GM19438 (cell line): ENCODE results near the gene RUNX3.
A peak's percentile ranks its signal among the peaks of the same experiment; 100 is the strongest.
"Not testable (repeated sequence)": the region's sequence is repeated elsewhere in the genome, so short reads cannot be mapped to it uniquely, and the experiment has no call there.

Experiments
- ATAC-seq: cut with Tn5 transposase; IDR thresholded peaks from one replicate; pipeline ENCODE4 v1.9.1; 2021; ENCODE audit warnings: low read depth; ENCODE audit not compliant: unreplicated experiment

The RUNX3 gene

GRCh38 chr1:24930260-24931145 is at the start of gene RUNX3:
Gene RUNX3, minus strand, starts transcription at chr1:24930276. Its CDS starts 408 bp downstream, at chr1:24929868.
- peak; percentile 62 for ATAC-seq

GRCh38 chr1:24979232-24979631 is 49.2 kb upstream of the RUNX3 start:
- ATAC-seq = not testable (repeated sequence)

- ATAC-seq = no peak
Measured at GRCh38 chr1:24978383-24979032, 48.4 kb upstream of the RUNX3 start.

GRCh38 chr1:24975391-24975790 is 45.3 kb upstream of the RUNX3 start:
- no peak for ATAC-seq

GRCh38 chr1:24973315-24973714 is 43.2 kb upstream of the RUNX3 start:
- no peak for ATAC-seq

GRCh38 chr1:24972915-24973242 is 42.8 kb upstream of the RUNX3 start:
- ATAC-seq = no peak

GRCh38 chr1:24972221-24972914 is 42.3 kb upstream of the RUNX3 start:
- no peak for ATAC-seq

- no peak for ATAC-seq
Measured at GRCh38 chr1:24970926-24971875, 41.1 kb upstream of the RUNX3 start.

GRCh38 chr1:24970399-24970753 is 40.3 kb upstream of the RUNX3 start:
- ATAC-seq = no peak

- no peak for ATAC-seq
Measured at GRCh38 chr1:24969596-24970398, 39.7 kb upstream of the RUNX3 start.

- ATAC-seq = no peak
Measured at GRCh38 chr1:24968941-24969585, 39.0 kb upstream of the RUNX3 start.

GRCh38 chr1:24967962-24968361 is 37.9 kb upstream of the RUNX3 start:
- no peak for ATAC-seq

GRCh38 chr1:24967555-24967954 is 37.5 kb upstream of the RUNX3 start:
- ATAC-seq = no peak

- no peak for ATAC-seq
Measured at GRCh38 chr1:24966724-24967346, 36.8 kb upstream of the RUNX3 start.

GRCh38 chr1:24966121-24966723 is 36.1 kb upstream of the RUNX3 start:
- no peak for ATAC-seq

GRCh38 chr1:24965571-24965930 is 35.5 kb upstream of the RUNX3 start:
- ATAC-seq = no peak

- ATAC-seq = peak; percentile 84
Measured at GRCh38 chr1:24964811-24965570, 34.9 kb upstream of the RUNX3 start.
